GM19025 (cell line): ENCODE data around the gene PCYT2.

Experiments used
- ATAC-seq: cut with Tn5 transposase; IDR thresholded peaks from one replicate; pipeline ENCODE4 v1.9.1; 2021; ENCODE audit warnings: mild to moderate bottlenecking, low read depth, moderate library complexity; ENCODE audit not compliant: unreplicated experiment

The PCYT2 gene

GRCh38 chr17:81914103-81914850, 3.1 kb upstream of the PCYT2 start:
- no peak for ATAC-seq

DNA sequence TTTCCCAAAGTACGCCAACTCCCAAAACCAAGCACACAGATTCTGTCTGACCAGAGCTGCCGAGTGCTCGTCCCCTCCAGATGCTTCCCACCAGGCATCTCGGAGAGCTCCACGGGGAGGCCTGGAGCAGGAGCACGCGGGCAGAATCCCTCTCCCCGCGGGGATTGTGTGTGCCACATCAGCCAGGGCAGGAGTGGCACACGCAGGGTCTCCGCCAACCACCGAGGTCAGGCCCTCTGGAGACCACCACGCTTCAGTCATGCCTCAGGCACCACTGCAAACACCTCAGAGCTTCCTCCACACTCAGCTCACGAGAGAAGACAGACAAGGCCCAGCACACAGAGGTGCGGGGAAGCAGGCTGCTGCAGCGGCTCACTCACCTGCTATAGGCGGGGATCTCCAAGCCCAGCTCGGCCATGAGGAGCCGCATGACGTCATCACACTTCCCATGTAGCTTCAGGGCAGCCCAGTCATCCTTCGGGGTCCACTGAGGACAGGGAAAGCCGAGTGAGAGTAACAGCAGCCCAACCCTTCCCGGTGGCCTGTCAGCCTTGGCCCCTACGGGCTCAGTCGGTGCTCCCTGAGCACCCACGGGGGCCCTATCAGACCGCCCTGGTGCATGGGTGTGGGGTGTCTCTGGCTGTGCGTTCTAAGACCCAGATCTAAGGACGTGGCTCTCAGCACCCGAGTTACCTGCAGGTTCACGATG, 2.3 kb upstream of the PCYT2 start:
- no peak for ATAC-seq

DNA sequence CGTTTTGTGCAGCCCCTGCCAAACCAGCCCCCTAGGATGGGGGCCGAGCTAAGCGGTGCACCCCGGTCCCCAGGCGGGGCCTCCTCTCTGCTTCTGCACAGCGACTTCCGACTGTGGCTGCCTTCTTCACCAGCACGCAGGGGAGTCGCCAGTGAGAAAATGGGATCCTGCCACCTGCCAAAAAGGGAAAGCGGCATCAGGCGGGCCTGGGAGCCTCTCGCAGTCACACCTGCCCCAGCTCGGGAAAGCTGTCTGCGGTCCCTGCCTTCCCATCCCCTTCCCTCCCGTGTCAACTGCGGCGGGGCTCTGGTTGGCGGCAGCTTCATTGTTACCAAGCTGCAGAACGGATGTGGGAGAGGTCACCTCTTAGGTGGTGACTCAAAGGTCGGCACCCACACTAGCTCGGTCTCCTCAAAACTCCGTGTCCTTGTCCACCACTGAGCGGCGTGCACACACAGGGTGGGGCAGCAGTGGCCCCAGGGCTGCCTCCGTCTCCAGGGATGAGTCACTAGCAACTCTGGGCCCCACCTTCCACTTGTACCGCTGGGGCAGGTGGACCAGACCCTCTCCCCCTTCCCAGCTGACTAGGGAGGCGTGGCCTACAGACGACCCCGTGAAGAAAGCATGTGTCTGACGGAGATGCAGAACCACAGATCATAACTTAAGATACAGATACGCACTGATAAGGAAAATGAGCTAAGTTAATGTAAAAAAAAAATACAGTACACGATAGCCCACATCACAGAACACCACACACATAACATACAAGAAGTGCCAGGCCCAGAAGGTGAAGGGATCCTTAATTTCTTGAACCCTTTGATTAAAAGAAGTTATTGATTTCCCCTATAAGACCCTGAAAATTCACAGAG, 1.5 kb upstream of the PCYT2 start:
- no peak for ATAC-seq

GRCh38 chr17:81911969-81912368, 770 bp upstream of the PCYT2 start:
- ATAC-seq: no peak

DNA sequence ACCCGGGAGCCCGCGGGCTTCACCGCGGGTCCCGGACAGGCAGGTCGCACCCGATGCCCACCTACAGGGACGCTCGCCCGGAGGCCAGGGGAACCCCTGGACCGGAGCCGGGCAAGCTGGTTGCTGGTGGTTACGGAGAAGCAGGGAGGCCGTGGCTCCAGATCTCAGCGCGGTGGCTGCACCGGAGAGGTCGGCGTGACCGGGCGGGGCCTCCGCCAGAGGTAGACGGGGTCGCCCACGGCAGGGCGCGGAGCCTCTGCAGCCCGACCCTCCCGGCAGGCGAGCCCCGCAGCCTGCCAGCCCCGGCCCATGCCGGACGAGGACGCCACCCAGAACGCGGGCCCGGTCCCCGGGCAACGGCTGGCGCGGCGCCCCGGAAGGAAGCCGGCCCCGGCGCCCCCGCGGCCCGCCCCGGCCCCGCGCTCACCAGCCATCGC, 341 bp downstream of the PCYT2 start:
- ATAC-seq: peak; percentile 40

DNA sequence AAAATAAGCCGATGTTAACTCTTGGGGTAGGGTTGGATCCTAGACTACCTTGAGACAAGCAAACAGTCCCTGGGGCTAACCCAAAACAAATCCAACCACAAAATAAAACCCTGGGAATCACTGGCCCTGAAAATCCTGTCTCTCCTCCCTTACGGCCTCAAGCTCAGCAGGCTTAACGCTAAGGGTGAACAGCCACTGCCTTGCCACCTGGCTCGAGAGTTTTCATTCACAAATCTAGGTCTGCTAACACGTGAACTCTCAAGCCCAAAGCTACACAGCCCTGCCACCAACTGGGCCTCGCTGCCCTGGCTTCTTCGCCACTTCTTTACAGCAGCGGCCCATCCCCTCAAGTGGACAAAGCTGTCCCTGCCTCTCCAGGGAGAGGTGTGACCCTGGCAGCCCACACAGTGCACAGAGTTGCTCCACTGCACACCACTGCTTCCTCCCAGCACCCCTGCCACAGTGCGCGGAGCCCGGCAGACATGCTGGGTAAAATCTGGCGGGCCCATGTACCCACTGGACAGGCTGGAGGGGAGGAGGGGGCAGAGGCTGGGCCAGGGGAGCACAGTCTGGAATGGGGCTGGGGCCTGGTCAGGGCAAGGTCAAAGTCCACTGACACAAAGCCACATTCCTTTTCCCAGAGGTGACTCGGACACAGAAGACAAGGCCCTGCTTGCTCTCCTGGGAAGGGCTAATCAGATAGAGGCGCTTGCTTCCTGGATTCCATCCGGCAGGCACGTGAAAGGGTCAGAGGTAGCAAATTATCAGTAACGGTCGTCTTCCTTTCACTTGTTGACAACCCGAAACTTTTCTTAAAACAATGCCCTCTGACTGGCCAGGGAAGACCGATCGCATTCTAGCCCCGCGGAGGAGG, 996 bp downstream of the PCYT2 start:
- no peak for ATAC-seq

DNA sequence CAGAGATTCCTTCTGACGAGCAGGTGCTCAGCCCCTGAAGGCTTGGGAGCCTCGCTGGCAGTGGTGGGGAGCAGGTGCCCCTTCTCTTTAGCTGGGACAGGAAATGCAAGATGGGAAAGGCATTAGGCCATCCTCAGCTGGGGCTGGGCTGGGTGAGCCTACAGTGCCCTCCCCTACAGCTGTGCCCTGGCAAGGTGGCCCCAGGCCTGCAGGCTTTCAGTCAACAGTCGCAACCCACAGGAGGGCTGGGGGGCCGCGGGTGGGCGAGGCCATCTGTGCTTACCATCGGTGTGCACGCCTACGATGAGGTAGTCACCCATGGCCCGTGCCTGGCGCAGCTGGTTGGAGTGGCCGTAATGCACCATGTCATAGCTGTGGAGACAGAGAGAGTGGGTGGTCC, 2.0 kb downstream of the PCYT2 start:
- no peak for ATAC-seq

- ATAC-seq: no peak
Measured at GRCh38 chr17:81908793-81909192, 2.4 kb downstream of the PCYT2 start.

DNA sequence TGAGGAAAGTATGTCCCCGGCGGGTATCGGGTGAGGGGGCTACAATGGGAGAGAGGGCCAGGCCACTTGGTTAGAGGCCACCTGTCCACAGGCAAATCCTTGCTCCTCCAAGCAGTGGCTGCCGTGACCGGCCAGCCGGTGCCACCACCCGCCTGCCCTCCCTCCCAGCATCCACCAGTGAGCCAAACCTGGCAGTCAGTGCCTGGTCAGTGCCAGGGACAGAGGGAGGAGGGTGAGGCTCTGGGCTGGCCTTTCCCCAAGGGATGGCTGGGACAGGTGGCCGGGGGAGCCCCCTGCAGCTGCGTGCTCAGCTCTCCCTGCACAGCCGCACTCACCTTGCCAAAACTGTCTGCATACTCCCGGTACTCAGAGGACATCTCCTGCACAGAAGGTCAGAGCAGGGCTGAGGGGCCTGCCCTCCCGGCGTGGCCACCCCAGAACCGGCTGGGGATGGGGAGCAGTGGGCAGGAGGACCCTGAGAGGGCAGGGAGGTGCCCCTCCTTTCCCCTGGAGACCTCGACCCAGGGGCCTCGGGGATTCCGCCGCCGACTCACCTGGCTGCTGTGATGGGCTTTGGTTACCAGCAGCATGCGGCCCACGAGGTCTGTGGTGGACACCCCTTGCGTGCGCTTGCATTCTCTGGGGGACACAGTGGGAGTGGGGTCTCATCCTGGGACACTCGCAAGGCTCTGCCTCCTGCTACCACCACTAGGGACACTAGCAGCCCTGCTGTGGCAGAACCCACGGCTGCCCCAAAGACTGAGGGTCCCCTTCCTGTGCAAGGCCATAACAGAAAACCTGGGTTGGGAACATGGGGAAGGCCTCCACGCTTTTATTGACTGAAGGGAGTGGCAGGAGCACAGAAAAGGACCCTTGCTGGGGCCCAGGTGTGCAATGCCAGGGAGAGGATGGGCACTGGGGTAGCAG, 3.7 kb downstream of the PCYT2 start:
- ATAC-seq: no peak

GRCh38 chr17:81906476-81907218, 4.6 kb downstream of the PCYT2 start:
- no peak for ATAC-seq

GRCh38 chr17:81905993-81906392, 5.2 kb downstream of the PCYT2 start:
- no peak for ATAC-seq

GRCh38 chr17:81905424-81905875, 5.7 kb downstream of the PCYT2 start:
- no peak for ATAC-seq

GRCh38 chr17:81904600-81905423, 6.4 kb downstream of the PCYT2 start:
- ATAC-seq: no peak

- ATAC-seq: no peak
Measured at GRCh38 chr17:81903896-81904599, 7.2 kb downstream of the PCYT2 start.

DNA sequence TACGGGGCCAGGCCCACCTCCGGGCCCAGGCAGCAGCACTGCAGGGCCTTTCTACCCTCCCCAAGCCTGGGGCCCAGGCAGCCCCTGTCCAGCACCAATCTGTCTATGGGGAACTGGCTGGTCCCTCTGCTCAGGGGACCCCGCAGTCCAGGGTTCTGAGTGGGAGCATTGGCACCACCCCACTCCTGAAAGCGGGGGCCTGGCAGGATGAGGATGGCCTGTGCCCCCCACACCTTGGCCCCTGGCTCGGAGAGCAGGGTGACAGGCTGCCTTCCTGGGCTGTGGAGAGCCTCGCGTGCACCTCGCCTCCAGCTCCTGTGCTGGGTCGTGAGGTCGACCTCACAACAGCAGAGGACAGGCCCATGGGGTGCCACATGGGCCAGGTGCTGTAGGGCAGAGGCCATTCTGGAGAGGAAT, 7.8 kb downstream of the PCYT2 start:
- ATAC-seq: no peak

DNA sequence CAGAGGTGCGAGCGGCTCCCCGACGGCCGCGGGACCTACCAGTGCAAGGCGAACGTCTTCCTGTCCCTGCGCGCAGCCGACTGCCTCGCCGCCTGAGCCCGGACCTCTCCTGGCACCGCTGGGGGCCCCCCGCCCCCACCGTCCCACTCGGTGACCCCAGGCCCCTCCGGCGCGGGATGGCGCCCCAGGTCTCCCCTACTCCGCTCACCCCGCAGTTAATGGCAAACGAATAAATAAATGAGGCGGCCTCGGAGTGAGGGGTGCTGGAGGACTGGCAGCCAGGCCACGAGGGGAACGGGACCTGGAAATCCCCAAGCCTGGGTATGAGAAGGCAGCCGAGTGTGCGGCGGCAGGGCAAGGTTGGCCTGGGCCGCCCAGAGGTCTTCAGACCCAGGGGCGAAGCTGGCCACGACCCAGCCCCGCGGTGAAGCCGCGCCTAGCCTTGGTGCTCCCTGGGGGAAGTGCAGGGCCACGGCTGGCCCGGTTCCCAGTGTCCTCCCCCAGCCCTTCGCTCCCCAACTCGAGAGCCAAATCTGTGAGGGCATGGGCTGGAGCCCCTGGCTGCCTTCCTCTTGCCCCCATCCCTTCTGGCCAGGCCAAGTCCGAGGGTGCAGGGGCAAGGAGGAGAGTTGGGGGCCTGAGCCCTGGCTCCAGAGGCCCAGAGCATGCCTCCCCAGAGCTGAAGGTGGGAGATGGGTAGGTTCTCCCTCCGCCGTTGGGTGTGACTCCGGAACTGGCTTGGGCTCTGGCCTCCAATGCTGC, 8.4 kb downstream of the PCYT2 start:
- ATAC-seq: no peak
